ENCODE data around the gene TMTC2. TPM values are rescaled to one million over a fixed set of nuclear protein-coding genes. Genes with fewer than 3 reads are reported as not detected.

Gene TMTC2
- total RNA-seq, 1 donor from 2014 or later, result 3.4 TPM

DNA sequence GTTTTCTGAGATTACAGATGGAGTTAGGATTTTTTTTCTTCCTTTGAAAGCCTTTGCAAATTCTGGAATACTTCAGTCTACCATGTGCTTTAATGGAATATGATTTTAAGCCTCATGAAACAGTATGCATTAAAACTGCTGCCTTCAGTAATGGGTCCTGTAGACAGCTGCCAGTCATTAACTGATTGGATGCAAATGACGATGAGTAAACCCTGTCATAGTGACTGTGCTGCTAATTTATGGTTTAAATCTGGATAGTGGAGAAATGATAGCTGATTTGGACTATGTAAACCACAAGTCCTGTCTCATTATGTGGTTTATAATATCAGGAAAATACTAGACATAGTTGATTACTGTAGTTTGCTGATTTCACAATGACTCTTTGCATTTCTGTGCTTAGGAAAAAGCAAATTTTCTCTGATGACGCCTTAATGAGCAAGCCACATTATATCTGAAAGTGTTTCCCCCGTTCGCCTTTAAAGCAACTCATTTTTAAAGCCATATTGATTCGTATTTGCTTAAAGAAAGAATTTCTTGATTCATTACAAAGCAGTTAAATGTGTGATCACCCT lies 217.6 kb downstream of the TMTC2 start:
- no peak overlapping the region for H3K4me3 ChIP-seq
- intact Hi-C loops (cut with micrococcal nuclease), result no loop called here
- no peaks in the 10 kb centered on the region for H3K4me1 ChIP-seq
- H3K27me3 ChIP-seq (ENCODE audit: low read depth), result no peaks in the 10 kb centered on the region
- H3K9me3 ChIP-seq (replicated peaks), result no peaks in the 10 kb centered on the region
- H3K36me3 ChIP-seq, result no peaks in the 10 kb centered on the region
- H3K27ac ChIP-seq (replicated peaks), result no peak overlapping the region
- no peak for DNase-seq
- TF ChIP-seq, protein P1, sequence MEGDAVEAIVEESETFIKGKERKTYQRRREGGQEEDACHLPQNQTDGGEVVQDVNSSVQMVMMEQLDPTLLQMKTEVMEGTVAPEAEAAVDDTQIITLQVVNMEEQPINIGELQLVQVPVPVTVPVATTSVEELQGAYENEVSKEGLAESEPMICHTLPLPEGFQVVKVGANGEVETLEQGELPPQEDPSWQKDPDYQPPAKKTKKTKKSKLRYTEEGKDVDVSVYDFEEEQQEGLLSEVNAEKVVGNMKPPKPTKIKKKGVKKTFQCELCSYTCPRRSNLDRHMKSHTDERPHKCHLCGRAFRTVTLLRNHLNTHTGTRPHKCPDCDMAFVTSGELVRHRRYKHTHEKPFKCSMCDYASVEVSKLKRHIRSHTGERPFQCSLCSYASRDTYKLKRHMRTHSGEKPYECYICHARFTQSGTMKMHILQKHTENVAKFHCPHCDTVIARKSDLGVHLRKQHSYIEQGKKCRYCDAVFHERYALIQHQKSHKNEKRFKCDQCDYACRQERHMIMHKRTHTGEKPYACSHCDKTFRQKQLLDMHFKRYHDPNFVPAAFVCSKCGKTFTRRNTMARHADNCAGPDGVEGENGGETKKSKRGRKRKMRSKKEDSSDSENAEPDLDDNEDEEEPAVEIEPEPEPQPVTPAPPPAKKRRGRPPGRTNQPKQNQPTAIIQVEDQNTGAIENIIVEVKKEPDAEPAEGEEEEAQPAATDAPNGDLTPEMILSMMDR (IDR thresholded peaks at IDR 0.05; ENCODE audit: borderline replicate concordance), result no peak

GRCh38 chr12:82910246-82910893 lies 223.7 kb downstream of the TMTC2 start:
- Histone ChIP-seq H3K4me3 (no peak overlapping the region), H3K9me3 (replicated peaks) (no peaks in the 10 kb centered on the region), H3K27me3 (ENCODE audit: low read depth) (no peaks in the 10 kb centered on the region), H3K27ac (replicated peaks) (no peak overlapping the region), H3K4me1 (no peaks in the 10 kb centered on the region), H3K36me3 (no peaks in the 10 kb centered on the region)
- TF ChIP-seq, protein P1 (IDR thresholded peaks at IDR 0.05; ENCODE audit: borderline replicate concordance), result no peak
- intact Hi-C loops (cut with micrococcal nuclease), result no loop called here
- DNase-seq, result no peak

- no peaks in the 10 kb centered on the region for H3K36me3 ChIP-seq
- no peaks in the 10 kb centered on the region for H3K27me3 ChIP-seq (ENCODE audit: low read depth)
- H3K4me3 ChIP-seq, result no peak overlapping the region
- TF ChIP-seq, protein P1 (IDR thresholded peaks at IDR 0.05; ENCODE audit: borderline replicate concordance), result no peak
- H3K27ac ChIP-seq (replicated peaks), result no peak overlapping the region
- no peak for DNase-seq
- no peaks in the 10 kb centered on the region for H3K4me1 ChIP-seq
- intact Hi-C loops (cut with micrococcal nuclease), result no loop called here
- H3K9me3 ChIP-seq (replicated peaks), result no peaks in the 10 kb centered on the region
Observed at GRCh38 chr12:82912406-82912805, 225.7 kb downstream of the TMTC2 start.

GRCh38 chr12:82919388-82920054 lies 232.8 kb downstream of the TMTC2 start:
- Histone ChIP-seq H3K27ac (replicated peaks) (no peak overlapping the region), H3K36me3 (no peaks in the 10 kb centered on the region), H3K27me3 (ENCODE audit: low read depth) (no peaks in the 10 kb centered on the region), H3K9me3 (replicated peaks) (no peaks in the 10 kb centered on the region), H3K4me3 (no peak overlapping the region), H3K4me1 (no peaks in the 10 kb centered on the region)
- no peak for DNase-seq
- TF ChIP-seq, protein P1 (IDR thresholded peaks at IDR 0.05; ENCODE audit: borderline replicate concordance), result no peak
- intact Hi-C loops (cut with micrococcal nuclease), result no loop called here

DNA sequence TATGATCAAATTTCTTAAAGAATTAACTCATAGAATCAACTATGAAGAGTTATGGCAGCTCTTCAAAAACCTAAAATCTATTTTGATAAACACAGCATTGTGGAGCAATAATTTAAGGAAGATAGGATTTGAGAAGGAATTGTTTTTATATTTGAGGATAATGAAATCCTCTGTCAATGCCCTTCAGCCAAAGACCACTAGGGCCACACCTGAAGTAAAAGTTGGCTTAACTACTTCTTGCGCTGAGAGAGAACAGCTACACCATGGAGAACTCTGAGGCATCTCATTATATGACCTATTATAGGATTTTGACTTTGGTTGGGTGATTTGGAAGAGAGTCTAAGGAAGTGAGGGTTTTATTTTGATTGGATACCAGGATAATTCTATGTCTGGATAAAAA lies 237.2 kb downstream of the TMTC2 start:
- no peak overlapping the region for H3K4me3 ChIP-seq
- TF ChIP-seq, protein P1 (IDR thresholded peaks at IDR 0.05; ENCODE audit: borderline replicate concordance), result no peak
- no peaks in the 10 kb centered on the region for H3K36me3 ChIP-seq
- no peak overlapping the region for H3K27ac ChIP-seq (replicated peaks)
- DNase-seq, result no peak
- H3K9me3 ChIP-seq (replicated peaks), result no peaks in the 10 kb centered on the region
- intact Hi-C loops (cut with micrococcal nuclease), result no loop called here
- H3K4me1 ChIP-seq, result no peaks in the 10 kb centered on the region
- H3K27me3 ChIP-seq (ENCODE audit: low read depth), result no peaks in the 10 kb centered on the region

Measured in left ventricle myocardium inferior (tissue), 1 donor.